Mesothelial cell of epicardium (in vitro differentiated cells): Measurements from ENCODE around the gene STYX. TPM values are rescaled to one million over a fixed set of nuclear protein-coding genes. Genes with fewer than 3 reads are reported as not detected.
A peak's percentile ranks its signal among the peaks of the same experiment; 100 is the strongest.

Experiments
- DNase-seq, 2 experiments: peaks; one replicate each; pipeline ENCODE4 v3.0.0; 2021; ENCODE audit warnings: low spot score in 2 of 2; ENCODE audit not compliant: unreplicated experiment in 2 of 2
- H3K27ac Mint-ChIP-seq: 2 replicates; pipeline ENCODE4 v1.8.0; 2021; ENCODE audit warnings: mixed read lengths
- H3K27me3 Mint-ChIP-seq: 2 replicates; pipeline ENCODE4 v1.8.0; 2021; ENCODE audit warnings: low read depth, mixed read lengths
- H3K36me3 Mint-ChIP-seq: 2 replicates; pipeline ENCODE4 v1.8.0; 2021; ENCODE audit warnings: mixed read lengths
- H3K4me1 Mint-ChIP-seq: 2 replicates; pipeline ENCODE4 v1.8.0; 2021; ENCODE audit warnings: mixed read lengths
- H3K4me3 Mint-ChIP-seq: 2 replicates; pipeline ENCODE4 v1.8.0; 2021; ENCODE audit warnings: mild to moderate bottlenecking, moderate library complexity, mixed read lengths
- H3K9me3 Mint-ChIP-seq: 2 replicates; pipeline ENCODE4 v1.8.0; 2021; ENCODE audit warnings: mixed read lengths
- CTCF ChIP-seq: fragments of 200-600 bp; sonication (generic); IDR thresholded peaks from one replicate; pipeline ENCODE4 v1.5.0; 2021; ENCODE audit warnings: antibody characterized with exemption; ENCODE audit not compliant: unreplicated experiment
- total RNA-seq: library from RNA; stranded (reverse); gene quantifications from 3 replicates; pipeline ENCODE4 v1.2.1, GENCODE V29; 2021

STYX gene
- total RNA-seq = 9.5 to 11.4 TPM (median 10.1 TPM) in 3 replicates

- Mint-ChIP-seq H3K4me3 (peak within 1 kb of the TSS; percentile 97), H3K27ac (peak within 1 kb of the TSS; percentile 97), H3K4me1 (peaks cover 19% of the 10 kb centered on the region), H3K9me3 (no peaks in the 10 kb centered on the region), H3K27me3 (no peaks in the 10 kb centered on the region), H3K36me3 (peaks cover 27% of the 10 kb centered on the region)
- DNase-seq = peak; percentile 98 to 99
- TF ChIP-seq CTCF = peak; percentile 25
Observed at GRCh38 chr14:52729925-52730708, at the start of gene STYX. TSS of gene STYX (plus strand) at chr14:52730166. CDS start at chr14:52730475, 309 bp downstream.

- TF ChIP-seq CTCF = no peak
- H3K4me3 Mint-ChIP-seq = no peak overlapping the region
- no peak for DNase-seq
- no peaks in the 10 kb centered on the region for H3K9me3 Mint-ChIP-seq
- no peaks in the 10 kb centered on the region for H3K27me3 Mint-ChIP-seq
- peaks cover 4% of the 10 kb centered on the region for H3K36me3 Mint-ChIP-seq
- H3K4me1 Mint-ChIP-seq = peaks cover 3% of the 10 kb centered on the region
- H3K27ac Mint-ChIP-seq = no peak overlapping the region
Observed at GRCh38 chr14:52683985-52684520, 45.9 kb upstream of the STYX start.

- Mint-ChIP-seq H3K4me1 (peaks cover 5% of the 10 kb centered on the region), H3K27ac (no peak overlapping the region), H3K4me3 (no peak overlapping the region), H3K36me3 (no peaks in the 10 kb centered on the region), H3K9me3 (no peaks in the 10 kb centered on the region), H3K27me3 (no peaks in the 10 kb centered on the region)
- TF ChIP-seq CTCF = no peak
- DNase-seq = no peak
Observed at GRCh38 chr14:52686176-52686575, 43.8 kb upstream of the STYX start.

- no peak overlapping the region for H3K27ac Mint-ChIP-seq
- no peak for TF ChIP-seq CTCF
- H3K27me3 Mint-ChIP-seq = no peaks in the 10 kb centered on the region
- no peaks in the 10 kb centered on the region for H3K9me3 Mint-ChIP-seq
- DNase-seq = no peak
- peaks cover 31% of the 10 kb centered on the region for H3K4me1 Mint-ChIP-seq
- no peaks in the 10 kb centered on the region for H3K36me3 Mint-ChIP-seq
- H3K4me3 Mint-ChIP-seq = no peak overlapping the region
Observed at GRCh38 chr14:52690983-52691760, 38.8 kb upstream of the STYX start.

- Mint-ChIP-seq H3K36me3 (no peaks in the 10 kb centered on the region), H3K4me3 (no peak overlapping the region), H3K9me3 (no peaks in the 10 kb centered on the region), H3K4me1 (peaks cover 31% of the 10 kb centered on the region), H3K27ac (no peak overlapping the region), H3K27me3 (no peaks in the 10 kb centered on the region)
- DNase-seq = no peak
- no peak for TF ChIP-seq CTCF
Observed at GRCh38 chr14:52692248-52692962, 37.6 kb upstream of the STYX start.
